ENCODE results near the gene SLC29A1. TPM values are rescaled to one million over a fixed set of nuclear protein-coding genes. Genes with fewer than 3 reads are reported as not detected.

The SLC29A1 gene
- total and polyA plus RNA-seq, 2 of the 8 experiments (the other 6 are each of a cell fraction or from before 2014, with no cell fraction given): 187 to 558 TPM

- TF ChIP-seq CHD7 (IDR thresholded peaks at IDR 0.05; ENCODE audit: insufficient replicate concordance, low read length) (no peak), FOSL1 (IDR thresholded peaks at IDR 0.05; ENCODE audit: insufficient read depth, low read depth, low read length) (no peak), POU5F1 (IDR thresholded peaks at IDR 0.05; ENCODE audit: low read depth, low read length) (no peak), ASH2L (IDR thresholded peaks at IDR 0.05; ENCODE audit: low read length) (peak; percentile 52), CTBP2 (IDR thresholded peaks at IDR 0.05; ENCODE audit: borderline replicate concordance, insufficient read depth, insufficient read length, low read length) (peak; percentile 73), EP300 (IDR thresholded peaks at IDR 0.05; ENCODE audit: borderline replicate concordance in 1 of 2, low read depth in 2 of 2, low read length in 2 of 2) (no peak), HDAC2 (IDR thresholded peaks at IDR 0.05; ENCODE audit: borderline replicate concordance in 1 of 2, low read depth in 2 of 2, low read length in 2 of 2) (0 out of 4 replicates have a peak, but pooled peaks have one; percentile 56 to 62), SIN3A (conservative IDR thresholded peaks at IDR 0.05 in 1 of 2, IDR thresholded peaks at IDR 0.05 in 1 of 2; ENCODE audit: low read depth in 1 of 2, low read length in 2 of 2) (peak; percentile 90 to 92; a peak in 3 of 4 replicates), SAP30 (IDR thresholded peaks at IDR 0.05; ENCODE audit: insufficient read depth, insufficient replicate concordance, low read length) (peak; percentile 42)
Measured at GRCh38 chr6:44268095-44268628, 44.8 kb downstream of the SLC29A1 start (continued).
